GM21390 (cell line): ENCODE data around the gene LSM7.

Experiments used
- ATAC-seq: cut with Tn5 transposase; IDR thresholded peaks from one replicate; pipeline ENCODE4 v1.9.1; 2021; ENCODE audit not compliant: unreplicated experiment

Gene LSM7

GRCh38 chr19:2328401-2329148 lies at the start of gene LSM7, which contains the start of gene SPPL2B:
Gene LSM7, minus strand, starts transcription at chr19:2328586. Its CDS starts 20 bp downstream, at chr19:2328566.
Gene SPPL2B, plus strand, starts transcription at chr19:2328684. Its CDS starts 26 bp downstream, at chr19:2328710.
- ATAC-seq, result peak; percentile 47

GRCh38 chr19:2376784-2377519 lies 48.6 kb upstream of the LSM7 start:
- no peak for ATAC-seq

- no peak for ATAC-seq
These were observed 47.2 kb upstream of the LSM7 start for GRCh38 chr19:2375353-2376121.

- no peak for ATAC-seq
These were observed 46.4 kb upstream of the LSM7 start for GRCh38 chr19:2374808-2375207.

GRCh38 chr19:2372076-2372612 lies 43.8 kb upstream of the LSM7 start:
- ATAC-seq, result no peak

- ATAC-seq, result no peak
These were observed 43.3 kb upstream of the LSM7 start for GRCh38 chr19:2371656-2372055.

- ATAC-seq, result no peak
These were observed 37.0 kb upstream of the LSM7 start for GRCh38 chr19:2365201-2365970.

- no peak for ATAC-seq
These were observed 35.0 kb upstream of the LSM7 start for GRCh38 chr19:2363419-2363818.

- ATAC-seq, result no peak
These were observed 34.5 kb upstream of the LSM7 start for GRCh38 chr19:2362970-2363300.

- no peak for ATAC-seq
These were observed 33.9 kb upstream of the LSM7 start for GRCh38 chr19:2362046-2362969.

- ATAC-seq, result no peak
These were observed 33.1 kb upstream of the LSM7 start for GRCh38 chr19:2361246-2362045.

GRCh38 chr19:2360833-2361232 lies 32.4 kb upstream of the LSM7 start:
- no peak for ATAC-seq

- no peak for ATAC-seq
These were observed 31.8 kb upstream of the LSM7 start, which contains the start of gene TMPRSS9 for GRCh38 chr19:2359992-2360685. Gene TMPRSS9, plus strand, starts transcription at chr19:2360265. Its CDS starts 29,521 bp downstream, at chr19:2389786.

- ATAC-seq, result no peak
These were observed 30.3 kb upstream of the LSM7 start for GRCh38 chr19:2358548-2359173.

GRCh38 chr19:2357279-2358206 lies 29.2 kb upstream of the LSM7 start:
- ATAC-seq, result no peak

GRCh38 chr19:2356036-2356646 lies 27.8 kb upstream of the LSM7 start:
- no peak for ATAC-seq
